Measurements from ENCODE around the gene CLIP2. TPM values are rescaled to one million over a fixed set of nuclear protein-coding genes. Genes with fewer than 3 reads are reported as not detected.

The CLIP2 gene
- total RNA-seq, 2 experiments from 2014 or later: 3.6 to 6.3 TPM

DNA sequence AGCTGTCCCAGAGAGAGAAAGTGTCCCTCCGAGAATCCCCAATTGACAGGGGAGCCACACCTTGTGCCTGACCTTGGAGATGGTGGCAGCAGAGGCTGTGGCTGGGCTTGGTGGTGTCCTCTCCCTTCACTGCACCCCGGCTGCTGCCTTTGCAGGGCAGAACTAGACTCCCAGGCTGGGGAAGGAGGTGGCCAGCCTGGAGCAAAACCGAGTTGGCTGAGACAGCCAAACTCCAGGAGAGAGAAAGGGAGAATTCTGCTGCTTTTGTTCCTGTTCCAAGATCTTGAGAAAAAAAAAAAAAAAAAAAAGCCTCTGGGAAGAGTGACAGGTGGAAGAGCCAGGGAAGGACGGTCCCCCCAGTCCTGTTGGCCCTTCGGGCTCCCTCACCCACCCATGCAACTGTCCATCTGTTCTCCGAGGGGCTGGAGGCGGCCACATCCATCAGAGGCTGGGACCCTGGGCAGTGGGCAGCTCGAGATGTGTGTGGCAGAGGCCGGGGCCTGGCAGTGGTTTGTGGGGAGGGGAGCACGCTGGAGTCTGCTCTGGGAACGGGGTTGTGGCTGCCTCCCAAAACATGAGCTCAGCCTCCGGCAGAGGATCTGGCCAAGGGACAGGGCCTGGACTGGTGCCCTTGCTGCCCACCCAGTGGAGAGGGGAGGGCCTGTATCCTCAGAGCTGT is 35.5 kb downstream of the CLIP2 start:
- POLR2A ChIA-PET: no interaction called here
- no peak for TF ChIP-seq EZH2phosphoT487 (IDR thresholded peaks at IDR 0.05; ENCODE audit: borderline replicate concordance, low read depth, low read length)
- TF ChIP-seq, protein P1, sequence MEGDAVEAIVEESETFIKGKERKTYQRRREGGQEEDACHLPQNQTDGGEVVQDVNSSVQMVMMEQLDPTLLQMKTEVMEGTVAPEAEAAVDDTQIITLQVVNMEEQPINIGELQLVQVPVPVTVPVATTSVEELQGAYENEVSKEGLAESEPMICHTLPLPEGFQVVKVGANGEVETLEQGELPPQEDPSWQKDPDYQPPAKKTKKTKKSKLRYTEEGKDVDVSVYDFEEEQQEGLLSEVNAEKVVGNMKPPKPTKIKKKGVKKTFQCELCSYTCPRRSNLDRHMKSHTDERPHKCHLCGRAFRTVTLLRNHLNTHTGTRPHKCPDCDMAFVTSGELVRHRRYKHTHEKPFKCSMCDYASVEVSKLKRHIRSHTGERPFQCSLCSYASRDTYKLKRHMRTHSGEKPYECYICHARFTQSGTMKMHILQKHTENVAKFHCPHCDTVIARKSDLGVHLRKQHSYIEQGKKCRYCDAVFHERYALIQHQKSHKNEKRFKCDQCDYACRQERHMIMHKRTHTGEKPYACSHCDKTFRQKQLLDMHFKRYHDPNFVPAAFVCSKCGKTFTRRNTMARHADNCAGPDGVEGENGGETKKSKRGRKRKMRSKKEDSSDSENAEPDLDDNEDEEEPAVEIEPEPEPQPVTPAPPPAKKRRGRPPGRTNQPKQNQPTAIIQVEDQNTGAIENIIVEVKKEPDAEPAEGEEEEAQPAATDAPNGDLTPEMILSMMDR (conservative IDR thresholded peaks at IDR 0.05; ENCODE audit: low read length): no peak

DNA sequence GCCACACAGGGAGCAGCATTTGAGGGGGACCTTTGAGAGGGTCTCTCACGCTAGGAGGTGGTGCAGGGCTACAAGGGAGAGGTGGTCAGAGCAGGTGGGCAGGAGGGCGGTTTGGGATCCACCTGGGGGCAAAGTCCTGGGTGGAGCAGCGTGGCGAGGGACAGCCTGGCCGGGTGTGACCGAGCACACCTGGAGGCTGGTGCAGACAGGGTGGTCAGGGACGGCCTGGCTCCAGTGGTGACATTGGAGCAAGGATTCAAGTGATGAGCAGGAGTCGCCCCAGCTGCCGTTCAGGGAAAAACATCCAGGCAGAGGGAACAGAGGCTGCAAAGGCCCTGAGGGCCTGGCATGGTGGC is 36.0 kb downstream of the CLIP2 start:
- no peak overlapping the region for H3K27ac ChIP-seq (ENCODE audit: low read depth, low read length, poor library complexity, severe bottlenecking)
- DNase-seq (ENCODE audit: low spot score): no peak
- H3K4me1 ChIP-seq (ENCODE audit: insufficient read depth, low read length, poor library complexity, severe bottlenecking): peaks cover 9% of the 10 kb centered on the region
- no TSS peak for BruUV-seq (replicated peaks)
- no peaks in the 10 kb centered on the region for H4K20me1 ChIP-seq (ENCODE audit: insufficient read depth, low read length)
- H3K9me2 ChIP-seq (ENCODE audit: insufficient read depth, low read length): no peaks in the 10 kb centered on the region
- intact Hi-C loops (cut with micrococcal nuclease; ENCODE audit: unreplicated experiment): no loop called here
- no peaks in the 10 kb centered on the region for H3K9me3 ChIP-seq (ENCODE audit: low read length)
- H2AFZ ChIP-seq (ENCODE audit: low read length): no peak overlapping the region
- H3K36me3 ChIP-seq (ENCODE audit: insufficient read depth, low read length): no peaks in the 10 kb centered on the region
- H3K4me2 ChIP-seq (ENCODE audit: low read length): no peak overlapping the region
- ChIA-PET POLR2A (no interaction called here), CTCF (ENCODE audit: unreplicated experiment) (no interaction called here)
- H3K4me3 ChIP-seq (ENCODE audit: low read depth, low read length, poor library complexity, severe bottlenecking): no peak overlapping the region
- no peak for TF ChIP-seq EZH2phosphoT487 (IDR thresholded peaks at IDR 0.05; ENCODE audit: borderline replicate concordance, low read depth, low read length)
- no peaks in the 10 kb centered on the region for H3K79me2 ChIP-seq (ENCODE audit: insufficient read depth, low read depth, low read length)

More for the DNA sequence above, 35.5 kb downstream of the CLIP2 start:
- BruUV-seq (replicated peaks): no TSS peak
- intact Hi-C loops (cut with micrococcal nuclease; ENCODE audit: unreplicated experiment): no loop called here
- Histone ChIP-seq H4K20me1 (ENCODE audit: insufficient read depth, low read length) (no peaks in the 10 kb centered on the region), H3K36me3 (ENCODE audit: insufficient read depth, low read length) (no peaks in the 10 kb centered on the region), H3K27ac (ENCODE audit: low read depth, low read length, poor library complexity, severe bottlenecking) (no peak overlapping the region), H3K9me3 (ENCODE audit: low read length) (no peaks in the 10 kb centered on the region), H2AFZ (ENCODE audit: low read length) (no peak overlapping the region), H3K4me3 (ENCODE audit: low read depth, low read length, poor library complexity, severe bottlenecking) (no peak overlapping the region), H3K9me2 (ENCODE audit: insufficient read depth, low read length) (no peaks in the 10 kb centered on the region), H3K4me1 (ENCODE audit: insufficient read depth, low read length, poor library complexity, severe bottlenecking) (peaks cover 9% of the 10 kb centered on the region), H3K79me2 (ENCODE audit: insufficient read depth, low read depth, low read length) (no peaks in the 10 kb centered on the region), H3K4me2 (ENCODE audit: low read length) (no peak overlapping the region)
- CTCF ChIA-PET (ENCODE audit: unreplicated experiment): no interaction called here
- DNase-seq (ENCODE audit: low spot score): no peak

DNA sequence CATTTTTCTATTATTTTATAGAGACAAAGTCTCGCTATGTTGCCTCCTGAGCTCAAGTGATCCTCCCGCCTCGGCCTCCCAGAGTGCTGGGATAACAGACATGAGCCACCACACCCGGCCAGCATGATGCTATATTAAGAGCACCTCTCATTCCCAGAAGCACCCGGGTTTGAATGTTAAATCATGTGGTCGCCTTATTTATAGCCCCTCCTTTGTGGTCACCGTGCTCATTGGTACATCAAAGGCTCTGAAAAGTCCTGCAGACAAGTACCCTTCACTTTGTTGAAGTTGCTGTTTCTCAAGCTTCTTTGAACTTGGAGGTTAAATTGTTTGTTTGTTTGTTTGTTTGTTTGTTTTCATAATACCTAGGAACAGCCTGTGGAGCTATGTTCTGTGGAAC is 40.0 kb downstream of the CLIP2 start:
- ChIA-PET POLR2A (interaction anchor here (0.6 kb wide), 3 partner anchors 14 to 212 kb away, joined by 3 to 5 read pairs (median 4); no protein-coding TSS in a partner anchor), CTCF (ENCODE audit: unreplicated experiment) (no interaction called here)
- intact Hi-C loops (cut with micrococcal nuclease; ENCODE audit: unreplicated experiment): no loop called here
- H3K9me2 ChIP-seq (ENCODE audit: insufficient read depth, low read length): no peaks in the 10 kb centered on the region
- TF ChIP-seq, protein P1 (conservative IDR thresholded peaks at IDR 0.05; ENCODE audit: low read length): no peak
- TF ChIP-seq EZH2phosphoT487 (IDR thresholded peaks at IDR 0.05; ENCODE audit: borderline replicate concordance, low read depth, low read length): no peak
- H3K4me1 ChIP-seq (ENCODE audit: insufficient read depth, low read length, poor library complexity, severe bottlenecking): peaks cover 4% of the 10 kb centered on the region
- no TSS peak for BruUV-seq (replicated peaks)
- H2AFZ ChIP-seq (ENCODE audit: low read length): no peak overlapping the region
- no peak for DNase-seq (ENCODE audit: low spot score)
- H3K36me3 ChIP-seq (ENCODE audit: insufficient read depth, low read length): no peaks in the 10 kb centered on the region
- no peak overlapping the region for H3K4me2 ChIP-seq (ENCODE audit: low read length)
- H3K27ac ChIP-seq (ENCODE audit: low read depth, low read length, poor library complexity, severe bottlenecking): no peak overlapping the region
- no peaks in the 10 kb centered on the region for H3K79me2 ChIP-seq (ENCODE audit: insufficient read depth, low read depth, low read length)
- no peaks in the 10 kb centered on the region for H3K9me3 ChIP-seq (ENCODE audit: low read length)
- no peak overlapping the region for H3K4me3 ChIP-seq (ENCODE audit: low read depth, low read length, poor library complexity, severe bottlenecking)
- H4K20me1 ChIP-seq (ENCODE audit: insufficient read depth, low read length): no peaks in the 10 kb centered on the region

Data from OCI-LY7 (cell line).